ENCODE results near the gene MED16. TPM values are rescaled to one million over a fixed set of nuclear protein-coding genes. Genes with fewer than 3 reads are reported as not detected.

MED16 gene
- total and polyA plus RNA-seq, 2 of the 4 experiments (the other 2 are of a cell fraction) = 8.1 to 40.2 TPM

DNA sequence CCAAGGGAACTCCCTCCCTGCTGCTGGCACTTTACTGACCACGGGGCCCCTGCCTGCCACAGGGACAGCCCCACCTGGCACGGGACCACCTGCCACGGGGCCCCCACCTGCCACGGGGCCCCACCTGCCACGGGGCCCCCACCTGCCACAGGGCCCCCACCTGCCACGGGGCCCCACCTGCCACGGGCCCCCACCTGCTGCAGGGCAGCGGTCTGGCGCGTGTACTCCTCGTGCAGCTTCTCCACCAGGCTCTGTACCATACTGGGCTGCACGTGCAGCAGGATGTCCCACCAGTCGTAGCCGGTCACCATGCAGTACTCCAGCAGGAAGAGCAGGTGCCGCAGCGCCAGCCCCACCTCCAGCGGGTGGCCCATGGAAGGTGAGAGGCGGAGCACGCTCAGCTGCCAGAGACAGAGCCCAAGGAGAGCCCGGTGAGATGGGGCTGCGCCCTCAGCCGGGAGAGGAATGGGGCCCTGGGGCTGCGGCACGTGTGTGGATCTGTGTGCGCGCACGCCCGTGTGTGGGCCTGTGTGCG lies 16.1 kb downstream of the MED16 start:
- no peak for TF ChIP-seq MXI1 (IDR thresholded peaks at IDR 0.05; ENCODE audit: borderline replicate concordance, low read depth, low read length)
- no peak for TF ChIP-seq BHLHE40 (IDR thresholded peaks at IDR 0.05; ENCODE audit: low read depth, low read length)
- TF ChIP-seq CHD1 (IDR thresholded peaks at IDR 0.05; ENCODE audit: low read depth, low read length) = no peak
- TF ChIP-seq, protein P1, sequence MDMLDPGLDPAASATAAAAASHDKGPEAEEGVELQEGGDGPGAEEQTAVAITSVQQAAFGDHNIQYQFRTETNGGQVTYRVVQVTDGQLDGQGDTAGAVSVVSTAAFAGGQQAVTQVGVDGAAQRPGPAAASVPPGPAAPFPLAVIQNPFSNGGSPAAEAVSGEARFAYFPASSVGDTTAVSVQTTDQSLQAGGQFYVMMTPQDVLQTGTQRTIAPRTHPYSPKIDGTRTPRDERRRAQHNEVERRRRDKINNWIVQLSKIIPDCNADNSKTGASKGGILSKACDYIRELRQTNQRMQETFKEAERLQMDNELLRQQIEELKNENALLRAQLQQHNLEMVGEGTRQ (IDR thresholded peaks at IDR 0.05; ENCODE audit: low read depth, low read length) = no peak
- TF ChIP-seq, protein P2, sequence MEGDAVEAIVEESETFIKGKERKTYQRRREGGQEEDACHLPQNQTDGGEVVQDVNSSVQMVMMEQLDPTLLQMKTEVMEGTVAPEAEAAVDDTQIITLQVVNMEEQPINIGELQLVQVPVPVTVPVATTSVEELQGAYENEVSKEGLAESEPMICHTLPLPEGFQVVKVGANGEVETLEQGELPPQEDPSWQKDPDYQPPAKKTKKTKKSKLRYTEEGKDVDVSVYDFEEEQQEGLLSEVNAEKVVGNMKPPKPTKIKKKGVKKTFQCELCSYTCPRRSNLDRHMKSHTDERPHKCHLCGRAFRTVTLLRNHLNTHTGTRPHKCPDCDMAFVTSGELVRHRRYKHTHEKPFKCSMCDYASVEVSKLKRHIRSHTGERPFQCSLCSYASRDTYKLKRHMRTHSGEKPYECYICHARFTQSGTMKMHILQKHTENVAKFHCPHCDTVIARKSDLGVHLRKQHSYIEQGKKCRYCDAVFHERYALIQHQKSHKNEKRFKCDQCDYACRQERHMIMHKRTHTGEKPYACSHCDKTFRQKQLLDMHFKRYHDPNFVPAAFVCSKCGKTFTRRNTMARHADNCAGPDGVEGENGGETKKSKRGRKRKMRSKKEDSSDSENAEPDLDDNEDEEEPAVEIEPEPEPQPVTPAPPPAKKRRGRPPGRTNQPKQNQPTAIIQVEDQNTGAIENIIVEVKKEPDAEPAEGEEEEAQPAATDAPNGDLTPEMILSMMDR (conservative IDR thresholded peaks at IDR 0.05; ENCODE audit: low read depth, low read length) = no peak
- no peak for TF ChIP-seq RCOR1 (IDR thresholded peaks at IDR 0.05; ENCODE audit: insufficient replicate concordance, low read length)
- no peak for TF ChIP-seq CEBPB (IDR thresholded peaks at IDR 0.05; ENCODE audit: low read depth, low read length)
- no peak for TF ChIP-seq RFX5 (IDR thresholded peaks at IDR 0.05; ENCODE audit: low read depth, low read length)
- TF ChIP-seq SMC3 (IDR thresholded peaks at IDR 0.05; ENCODE audit: low read depth, low read length) = no peak
- no peak for TF ChIP-seq MAFK (IDR thresholded peaks at IDR 0.05; ENCODE audit: low read depth, low read length)
- TF ChIP-seq RAD21 (IDR thresholded peaks at IDR 0.05; ENCODE audit: low read length) = no peak
- no peak for TF ChIP-seq FOS (IDR thresholded peaks at IDR 0.05; ENCODE audit: low read depth, low read length)
- Histone ChIP-seq H2AK5ac (ENCODE audit: low read depth, low read length) (no peak overlapping the region), H3K4ac (ENCODE audit: low read depth, low read length) (no peak overlapping the region), H3K79me1 (ENCODE audit: low read depth in 1 of 2, low read length in 2 of 2) (no peaks in the 10 kb centered on the region), H3K27ac (ENCODE audit: insufficient read depth, low read length) (no peak overlapping the region), H4K8ac (ENCODE audit: low read depth in 2 of 2, low read length in 2 of 2) (no peak overlapping the region), H2BK5ac (ENCODE audit: low read depth, low read length, poor library complexity, severe bottlenecking) (no peak overlapping the region), H3K27me3 (ENCODE audit: control insufficient read depth, insufficient read depth, low read length) (no peaks in the 10 kb centered on the region), H4K20me1 (ENCODE audit: insufficient read depth, low read length) (peaks cover 11% of the 10 kb centered on the region), H3K4me3 (ENCODE audit: insufficient read depth, low read depth, low read length) (no peak overlapping the region), H2AK9ac (replicated peaks; ENCODE audit: low read depth, low read length, poor library complexity) (no peak overlapping the region), H3K9me3 (ENCODE audit: control insufficient read depth, insufficient read depth, low read length) (no peaks in the 10 kb centered on the region), H3K4me1 (ENCODE audit: control insufficient read depth, insufficient read depth, low read length) (no peaks in the 10 kb centered on the region), H2BK120ac (ENCODE audit: low read depth, low read length) (no peak overlapping the region), H3K23ac (ENCODE audit: low read depth, low read length) (no peak overlapping the region), H4K91ac (ENCODE audit: insufficient read depth, low read depth, low read length) (no peak overlapping the region), H3K36me3 (ENCODE audit: control insufficient read depth, insufficient read depth, low read length) (peaks cover 50% of the 10 kb centered on the region), H3K4me2 (ENCODE audit: low read depth, low read length) (no peak overlapping the region), H3K56ac (ENCODE audit: extremely low read depth, insufficient read depth, low read length) (no peak overlapping the region), H3K9ac (ENCODE audit: low read depth, low read length) (no peak overlapping the region), H4K5ac (ENCODE audit: low read depth, low read length) (no peak overlapping the region), H3K14ac (replicated peaks; ENCODE audit: low read depth, low read length) (no peak overlapping the region), H3K9me1 (ENCODE audit: insufficient read depth, low read length) (no peaks in the 10 kb centered on the region), H2BK20ac (ENCODE audit: low read depth, low read length) (no peak overlapping the region), H3K18ac (ENCODE audit: low read depth, low read length) (no peak overlapping the region), H2AFZ (replicated peaks; ENCODE audit: low read length, poor library complexity) (no peak overlapping the region), H2BK15ac (ENCODE audit: low read depth, low read length) (no peak overlapping the region)
- ChIA-PET POLR2A (ENCODE audit: unreplicated experiment) (no interaction called here), CTCF (no interaction called here)
- WGBS, 2 experiments (ENCODE audit: extremely low coverage in 2 of 2, insufficient read length in 1 of 2) = 93% methylated on average over 22 of the region's 29 CpGs; no CpG with 5 or more reads in 1 of the 2 experiments
- in situ Hi-C loops (cut with MboI; ENCODE audit: low sequenced_read_pairs) (no loop called here), intact Hi-C loops (cut with micrococcal nuclease) (no loop called here), dilution Hi-C loops (cut with HindIII; ENCODE audit: low sequenced_read_pairs, unreplicated experiment) (no loop called here)
- DNase-seq = no peak
- ATAC-seq (ENCODE audit: low read depth) = no peak
- BruUV-seq (replicated peaks) = no TSS peak

Measured in IMR-90 (cell line).